ENCODE results near the gene SDHC.
"Not testable (repeated sequence)": the region's sequence is repeated elsewhere in the genome, so short reads cannot be mapped to it uniquely, and the experiment has no call there.

Gene SDHC

DNA sequence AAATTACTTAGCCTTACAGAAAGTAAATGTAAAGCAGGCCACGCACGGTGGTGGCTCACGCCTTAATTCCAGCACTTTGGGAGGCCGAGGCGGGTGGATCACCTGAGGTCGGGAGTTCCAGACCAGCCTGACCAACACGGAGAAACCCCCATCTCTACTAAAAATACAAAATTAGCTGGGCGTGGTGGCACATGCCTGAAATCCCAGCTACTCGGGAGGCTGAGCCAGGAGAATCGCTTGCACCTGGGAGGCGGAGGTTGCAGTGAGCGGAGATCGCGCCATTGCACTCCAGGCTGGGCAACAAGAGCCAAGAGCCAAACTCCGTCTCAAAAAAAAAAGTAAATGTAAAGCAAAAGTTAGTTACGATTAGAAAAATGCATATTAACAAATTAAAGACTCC lies 75.0 kb downstream of the SDHC start:
- DNase-seq = not testable (repeated sequence)

GRCh38 chr1:161389691-161390558 lies 75.7 kb downstream of the SDHC start:
- peak; percentile 96 for DNase-seq

DNA sequence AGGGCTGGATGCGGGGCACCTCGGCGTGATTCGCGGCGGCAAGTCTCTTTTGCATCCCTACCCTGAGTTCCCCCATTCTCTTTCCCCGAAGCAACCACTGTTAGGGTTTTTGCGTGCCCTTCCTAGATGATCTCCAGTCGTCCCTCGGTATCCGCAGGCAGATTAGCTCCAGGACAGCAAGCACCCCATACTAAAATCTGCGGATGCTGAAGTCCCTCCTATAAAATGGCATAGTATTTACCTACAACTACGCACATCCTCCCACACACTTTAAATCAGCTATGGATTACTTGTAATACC lies 76.3 kb downstream of the SDHC start:
- DNase-seq = no peak

GRCh38 chr1:161391136-161391535 lies 77.0 kb downstream of the SDHC start:
- not testable (repeated sequence) for DNase-seq

DNA sequence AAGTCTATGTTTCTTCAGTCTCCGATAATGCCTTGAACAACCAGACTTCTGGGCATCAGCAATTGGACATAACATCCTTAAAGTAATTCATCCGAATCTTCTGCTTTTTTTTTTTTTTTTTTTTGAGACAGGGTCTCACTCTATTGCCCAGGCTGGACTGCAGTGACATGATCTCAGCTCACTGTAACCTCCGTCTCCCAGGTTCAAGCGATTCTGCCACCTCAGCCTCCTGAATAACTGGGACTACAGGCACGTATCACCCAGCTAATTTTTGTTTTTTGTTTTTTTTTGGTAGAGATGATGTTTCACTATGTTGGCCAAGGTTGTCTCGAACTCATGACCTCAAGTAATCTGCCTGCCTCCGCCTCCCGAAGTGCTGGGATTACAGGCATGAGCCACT lies 77.4 kb downstream of the SDHC start:
- DNase-seq = no peak

DNA sequence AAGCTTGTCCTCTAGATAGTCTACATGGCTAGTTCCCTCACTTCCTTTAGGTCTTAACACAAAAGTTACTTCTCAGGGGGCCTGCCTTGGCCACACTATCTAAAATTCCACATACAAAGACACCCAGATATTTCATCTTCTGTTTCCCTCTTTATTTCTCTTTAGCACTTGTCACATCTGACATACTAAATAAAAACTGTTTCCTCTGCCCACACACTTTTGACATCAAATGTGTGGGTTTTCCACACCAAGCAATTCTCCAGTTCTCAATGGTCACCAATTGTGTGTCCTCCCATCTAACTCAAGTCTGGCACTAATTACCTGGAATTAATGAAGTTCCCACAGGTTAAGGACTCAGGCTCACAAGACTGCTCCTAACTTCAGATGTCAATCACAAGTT lies 79.0 kb downstream of the SDHC start:
- DNase-seq = no peak

- not testable (repeated sequence) for DNase-seq
Observed at GRCh38 chr1:161397038-161397437, 82.9 kb downstream of the SDHC start.

DNA sequence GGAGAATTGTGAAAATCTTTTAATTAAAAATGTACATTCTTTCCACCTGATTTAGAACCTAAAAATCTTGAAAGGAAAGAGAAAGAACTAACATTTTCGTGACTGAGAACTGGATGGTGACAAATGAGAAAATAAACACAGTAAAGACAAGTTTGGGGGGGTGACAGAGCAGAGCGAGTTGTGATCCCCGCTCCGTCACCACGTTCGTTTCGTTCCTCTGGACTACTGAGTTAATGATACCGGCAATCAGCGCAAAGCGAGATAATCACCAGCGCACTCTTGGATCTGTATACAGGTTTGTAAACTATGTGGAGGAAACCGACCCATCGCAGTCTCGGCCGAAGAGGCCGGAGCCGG lies 84.7 kb downstream of the SDHC start:
- no peak for DNase-seq

DNA sequence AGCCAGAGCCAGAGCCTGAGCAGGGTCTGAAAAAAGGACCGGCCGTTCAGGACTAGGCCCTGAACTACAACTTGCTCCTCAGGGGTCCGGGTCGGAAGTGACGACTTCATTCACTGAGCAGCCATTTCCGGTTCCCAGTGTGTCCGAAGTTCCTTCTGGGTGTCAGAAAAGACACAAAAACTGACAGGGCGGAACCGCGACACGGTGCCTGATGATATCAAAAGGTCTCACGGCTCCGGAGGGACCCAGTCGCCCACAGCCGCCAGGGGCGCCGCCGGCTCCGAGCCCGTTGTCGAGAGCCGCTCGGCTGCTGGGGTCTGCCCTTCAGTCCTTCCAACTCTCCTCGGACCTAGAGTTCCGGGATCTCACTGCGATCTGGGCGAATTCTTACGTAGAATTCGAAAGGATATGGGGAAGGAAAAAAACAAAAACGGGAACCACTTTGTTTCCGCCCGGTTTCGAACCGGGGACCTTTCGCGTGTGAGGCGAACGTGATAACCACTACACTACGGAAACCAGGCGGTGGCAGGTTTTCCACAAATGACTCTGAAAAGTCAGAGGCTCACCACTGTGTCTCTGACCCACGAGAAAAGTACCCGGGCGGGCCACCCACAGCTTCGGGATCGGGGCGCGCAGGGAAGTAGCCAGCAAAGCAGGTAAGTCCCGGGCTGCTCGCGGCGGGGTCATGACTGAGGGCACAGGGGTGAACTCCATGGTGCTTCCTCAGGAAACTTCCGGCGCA lies 85.2 kb downstream of the SDHC start:
- peak; percentile 93 for DNase-seq

DNA sequence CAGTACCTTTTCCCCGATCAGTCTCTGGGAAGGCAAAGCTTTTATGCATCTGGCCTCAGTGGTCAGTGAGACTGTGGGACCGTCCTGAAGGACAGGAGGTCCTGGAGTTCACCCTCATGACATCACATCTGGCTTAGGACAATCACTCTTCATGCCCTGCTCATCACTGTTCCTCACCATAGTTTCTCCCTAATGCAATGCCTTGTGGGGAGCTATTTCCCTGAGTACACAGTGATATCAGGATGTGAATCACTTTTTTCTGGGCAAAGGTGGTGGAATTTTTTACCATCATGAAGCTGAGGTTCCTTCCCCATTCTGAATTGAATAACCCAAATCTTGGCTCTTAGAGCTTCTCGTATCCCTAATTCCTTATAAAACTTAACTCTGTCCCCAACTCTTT lies 88.3 kb downstream of the SDHC start:
- no peak for DNase-seq

- no peak for DNase-seq
Observed at GRCh38 chr1:161404051-161404597, 89.9 kb downstream of the SDHC start.

DNA sequence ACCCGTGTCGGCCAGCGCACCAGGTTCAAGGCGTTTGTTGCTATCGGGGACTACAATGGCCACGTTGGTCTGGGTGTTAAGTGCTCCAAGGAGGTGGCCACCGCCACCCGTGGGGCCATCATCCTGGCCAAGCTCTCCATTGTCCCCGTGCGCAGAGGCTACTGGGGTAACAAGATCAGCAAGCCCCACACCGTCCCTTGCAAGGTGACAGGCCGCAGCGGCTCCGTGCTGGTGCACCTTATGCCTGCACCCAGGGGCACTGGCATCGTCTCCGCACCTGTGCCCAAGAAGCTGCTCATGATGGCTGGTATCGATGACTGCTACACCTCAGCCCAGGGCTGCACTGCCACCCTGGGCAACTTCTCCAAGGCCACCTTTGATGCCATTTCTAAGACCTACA lies 92.4 kb downstream of the SDHC start:
- not testable (repeated sequence) for DNase-seq

DNA sequence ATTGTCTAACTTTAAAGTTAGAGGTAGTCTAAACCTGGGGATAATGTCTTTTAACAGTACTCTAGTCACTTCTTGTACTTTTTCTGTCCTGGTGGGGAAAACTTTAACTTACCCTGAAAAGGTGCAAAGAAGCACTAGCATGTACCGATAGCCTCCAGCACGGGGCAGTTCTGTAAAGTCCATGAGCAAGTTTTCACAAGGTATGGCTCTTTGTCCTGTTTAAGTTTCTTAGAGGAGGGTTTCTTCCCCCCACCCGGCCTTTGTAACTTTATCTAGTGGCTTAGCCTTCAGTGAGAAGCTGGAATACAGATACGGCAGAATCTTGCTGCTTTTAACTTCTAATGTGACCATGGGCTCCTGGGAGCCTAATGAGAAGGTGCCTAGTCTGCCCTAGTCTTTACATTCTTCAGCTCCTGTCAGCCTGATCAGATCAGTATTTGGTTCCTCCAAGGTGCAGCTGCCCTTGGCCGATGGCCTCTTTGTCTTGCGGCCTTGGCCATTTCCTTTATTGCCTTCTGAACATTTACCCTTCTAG lies 93.3 kb downstream of the SDHC start:
- DNase-seq = no peak

DNA sequence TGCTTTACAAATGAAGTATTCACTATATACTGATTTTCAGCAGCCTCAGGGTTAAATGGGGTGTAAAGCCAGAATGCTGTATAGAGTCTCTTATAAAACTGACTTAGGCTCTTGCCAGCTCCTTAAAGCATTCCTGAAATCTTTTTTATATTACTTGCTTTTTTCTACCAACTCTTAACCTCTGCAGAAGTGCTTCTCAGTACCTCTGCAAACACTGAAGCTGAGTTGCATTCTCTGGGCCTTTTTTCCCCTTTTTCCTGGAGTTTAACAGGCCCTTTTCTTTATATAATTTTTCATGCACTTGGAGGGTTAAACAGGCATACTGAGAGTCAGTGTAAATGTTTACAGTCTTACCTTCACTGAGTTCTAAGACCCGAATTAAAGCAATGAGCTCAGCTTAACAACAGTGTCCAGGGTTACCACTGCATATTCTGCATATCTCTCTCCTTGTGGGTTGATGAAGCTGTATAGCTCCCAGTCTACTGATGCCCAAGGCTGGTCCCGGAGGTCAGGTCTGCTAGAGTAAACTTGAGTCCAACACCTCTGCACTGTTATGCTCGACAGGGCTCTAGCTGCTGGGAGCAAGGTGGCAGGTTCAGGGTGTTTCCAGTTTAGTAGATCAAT lies 94.4 kb downstream of the SDHC start:
- no peak for DNase-seq

- not testable (repeated sequence) for DNase-seq
Observed at GRCh38 chr1:161409848-161410635, 95.9 kb downstream of the SDHC start.

DNA sequence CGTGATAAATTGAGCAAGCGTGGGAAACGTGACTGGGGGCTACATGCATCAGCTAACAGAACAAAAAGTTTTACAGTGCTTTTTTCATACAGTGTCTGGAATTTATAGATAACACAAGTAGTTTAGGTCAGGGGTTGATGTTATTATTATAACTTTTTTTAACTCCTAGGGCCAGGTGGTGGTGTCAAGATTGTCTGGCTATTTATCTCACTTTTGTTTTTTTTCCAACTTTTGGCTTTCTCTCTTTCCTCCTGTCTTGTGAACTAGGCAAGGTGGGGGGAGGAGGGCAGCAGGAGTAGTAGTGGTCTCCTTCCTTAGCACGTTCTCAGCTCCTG lies 96.4 kb downstream of the SDHC start:
- DNase-seq = not testable (repeated sequence)

Data from NCI-H146 (cell line).